ENCODE data around the gene INO80E.

GRCh38 chr16:30003670-30004423 is 7.8 kb downstream of the INO80E start:
- TF ChIP-seq CTCF (IDR thresholded peaks at IDR 0.05) (no peak), EZH2 (IDR thresholded peaks at IDR 0.05; ENCODE audit: borderline replicate concordance, insufficient read depth, low read depth, low read length, poor library complexity, severe bottlenecking) (no peak)
